NCI-H460 (cell line): ENCODE measurements around the gene NLRC5. TPM values are rescaled to one million over a fixed set of nuclear protein-coding genes. Genes with fewer than 3 reads are reported as not detected.

Experiments used
- DNase-seq: peaks from one replicate; pipeline ENCODE4 v3.0.0-alpha.2; 2016; ENCODE audit warnings: low read depth; ENCODE audit errors: extremely low read depth
- total RNA-seq: library from RNA; depleted of rRNA; stranded (reverse); fragments of >200 nt; shearing (Covaris generic); gene quantifications from 2 replicates; pipeline ENCODE4 v1.2.3, GENCODE V29; 2014

The NLRC5 gene
- total RNA-seq, 1 experiment from 2014 or later = 9.8 TPM

DNA sequence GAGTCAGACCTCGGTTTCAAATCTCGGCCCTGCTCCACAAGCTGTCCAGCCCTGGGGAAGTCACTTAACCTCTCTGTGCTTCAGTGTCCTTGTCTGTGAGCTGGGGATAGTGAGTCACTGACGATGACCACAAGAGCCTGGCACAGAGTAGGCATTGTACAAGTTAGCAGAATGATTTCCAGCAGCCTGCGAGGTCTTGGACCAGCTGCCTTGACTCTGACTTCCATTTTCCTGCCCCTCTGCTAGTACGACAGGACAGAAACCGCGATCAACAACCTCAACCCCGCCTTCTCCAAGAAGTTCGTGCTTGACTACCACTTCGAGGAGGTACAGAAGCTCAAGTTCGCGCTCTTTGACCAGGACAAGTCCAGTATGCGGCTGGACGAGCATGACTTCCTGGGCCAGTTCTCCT lies 123.7 kb downstream of the NLRC5 start:
- DNase-seq = no peak

- no peak for DNase-seq
Observed at GRCh38 chr16:57113664-57114063, 124.3 kb downstream of the NLRC5 start.

DNA sequence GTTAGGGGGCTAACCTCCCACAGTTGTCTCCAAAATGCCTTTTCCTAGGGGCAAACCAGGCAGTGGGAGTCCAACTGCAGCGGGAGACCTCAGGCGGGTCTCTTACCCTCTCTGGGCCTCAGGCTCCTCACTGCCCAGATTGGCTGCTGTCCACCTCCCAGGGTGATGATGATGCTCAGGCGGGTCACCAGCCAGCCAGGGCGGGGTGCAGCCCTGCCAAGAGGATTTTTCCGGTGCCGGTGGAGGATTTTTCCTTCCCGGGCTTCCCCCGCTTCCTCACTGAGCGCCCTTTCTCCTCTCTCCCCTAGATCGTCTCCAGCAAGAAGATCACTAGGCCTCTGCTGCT lies 125.8 kb downstream of the NLRC5 start:
- DNase-seq = no peak

DNA sequence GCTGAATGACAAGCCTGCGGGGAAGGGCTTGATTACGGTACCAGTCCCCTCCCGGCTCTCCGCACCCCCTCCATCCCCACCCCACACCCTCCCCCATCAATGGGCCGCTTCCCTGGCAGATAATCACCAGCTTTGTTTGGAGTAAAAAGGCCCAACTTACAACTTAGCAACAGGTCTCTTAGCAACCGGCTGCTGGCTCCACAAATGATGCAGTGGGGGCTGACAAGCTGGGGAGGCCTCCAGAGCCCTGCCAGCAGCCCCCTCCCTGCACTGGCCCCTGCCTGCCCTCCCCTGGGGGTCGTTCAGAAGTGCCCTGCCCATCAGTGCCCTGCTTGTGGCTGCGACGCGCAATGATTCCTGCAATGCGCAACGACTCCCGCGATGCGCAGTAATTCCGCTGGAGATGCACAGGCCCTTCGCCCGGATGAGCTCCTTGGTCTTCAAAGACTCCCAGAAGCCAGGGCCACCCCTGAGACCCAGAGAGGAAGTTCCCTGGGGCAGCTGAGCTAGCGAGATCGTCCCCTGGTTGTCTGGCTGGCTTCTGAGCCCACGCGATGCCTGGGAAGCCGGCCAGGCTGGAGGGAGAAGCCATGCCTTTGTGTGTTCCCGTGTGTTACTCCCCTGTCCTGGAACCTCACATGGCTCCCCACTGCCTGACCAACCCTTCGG lies 126.3 kb downstream of the NLRC5 start:
- no peak for DNase-seq

DNA sequence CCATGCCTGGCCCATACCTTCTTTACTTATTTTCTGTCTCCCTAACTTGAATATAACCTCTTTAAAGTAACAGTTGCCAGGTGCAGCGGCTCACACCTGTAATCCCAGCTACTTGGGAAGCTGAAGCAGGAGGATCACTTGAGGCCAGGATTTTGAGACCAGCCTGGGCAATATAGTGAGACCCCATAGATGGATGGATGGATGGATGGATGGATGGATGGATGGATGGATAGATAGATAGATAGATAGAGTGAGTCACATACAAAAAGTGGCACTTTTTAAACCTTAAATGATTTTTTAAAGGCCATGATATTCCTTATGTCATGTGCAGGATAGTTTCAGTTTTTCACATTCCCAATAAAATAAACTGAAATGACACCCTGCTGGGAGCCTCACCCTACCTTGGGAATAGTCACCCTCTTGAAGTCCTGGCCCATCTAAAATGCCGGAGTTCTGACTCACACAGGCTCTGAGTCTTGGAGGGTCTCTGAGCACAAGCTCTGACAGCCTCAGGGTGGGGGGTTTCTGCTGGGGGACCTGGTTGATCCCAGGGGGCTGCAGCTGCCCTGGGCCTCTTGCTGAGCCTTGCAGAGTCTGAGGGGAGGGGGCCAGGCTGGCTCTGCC lies 129.2 kb downstream of the NLRC5 start:
- no peak for DNase-seq

- DNase-seq = no peak
Observed at GRCh38 chr16:57123216-57123973, 134.0 kb downstream of the NLRC5 start.

- DNase-seq = no peak
Observed at GRCh38 chr16:57123974-57124674, 134.8 kb downstream of the NLRC5 start.

GRCh38 chr16:57125376-57125775 lies 136.0 kb downstream of the NLRC5 start:
- no peak for DNase-seq

GRCh38 chr16:57125969-57126368 lies 136.6 kb downstream of the NLRC5 start:
- no peak for DNase-seq

- no peak for DNase-seq
Observed at GRCh38 chr16:57126411-57126810, 137.1 kb downstream of the NLRC5 start.

- no peak for DNase-seq
Observed at GRCh38 chr16:57127037-57127763, 137.8 kb downstream of the NLRC5 start.

DNA sequence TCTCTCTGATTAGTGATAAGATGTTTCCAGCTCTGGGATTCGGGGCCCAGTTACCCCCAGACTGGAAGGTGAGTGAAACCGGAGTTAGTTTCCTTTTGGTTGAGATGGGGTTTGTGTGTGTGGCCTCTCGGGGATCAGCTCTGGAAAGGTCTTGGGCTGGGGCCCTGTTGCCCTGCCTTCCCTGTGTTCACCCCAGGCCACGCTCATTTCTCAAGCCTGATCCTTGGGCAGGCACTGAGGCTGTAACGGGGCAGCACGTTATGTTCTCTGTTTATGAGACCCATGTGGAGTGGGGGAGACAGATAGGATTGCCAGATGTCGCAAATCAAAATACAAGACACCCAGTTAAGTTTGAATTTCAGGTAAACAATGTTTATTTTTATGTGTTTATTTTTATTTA lies 138.5 kb downstream of the NLRC5 start:
- no peak for DNase-seq

DNA sequence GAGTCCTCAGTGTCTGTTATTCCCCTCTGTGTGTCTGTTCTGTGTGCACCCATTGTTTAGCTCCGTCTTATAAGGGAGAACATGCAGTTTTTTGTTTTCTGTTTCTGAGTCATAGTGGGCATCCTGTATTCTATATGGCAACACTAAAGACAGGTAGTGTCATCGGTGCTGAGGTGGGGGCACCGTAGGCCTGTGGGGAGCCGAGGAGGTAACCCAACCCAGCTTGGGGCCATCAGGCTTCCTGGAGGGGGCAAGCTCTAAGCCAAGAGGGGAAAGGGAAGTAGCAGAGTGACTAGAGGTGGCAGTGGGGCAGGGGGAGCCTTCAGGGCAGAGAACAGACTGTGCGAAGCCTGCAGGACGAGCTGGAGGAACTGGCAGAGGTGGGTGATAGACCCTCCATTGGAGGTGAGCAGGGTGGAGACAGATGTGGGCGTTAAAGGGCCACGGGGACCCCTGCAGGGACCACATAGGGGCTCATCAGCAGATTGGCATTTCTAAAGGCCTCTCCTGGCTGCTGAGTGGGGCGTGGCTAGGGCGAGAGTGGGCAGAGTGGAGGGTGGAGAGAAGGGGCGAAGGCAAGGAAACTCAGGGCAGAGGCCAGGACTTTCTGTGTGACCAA lies 139.5 kb downstream of the NLRC5 start:
- no peak for DNase-seq

DNA sequence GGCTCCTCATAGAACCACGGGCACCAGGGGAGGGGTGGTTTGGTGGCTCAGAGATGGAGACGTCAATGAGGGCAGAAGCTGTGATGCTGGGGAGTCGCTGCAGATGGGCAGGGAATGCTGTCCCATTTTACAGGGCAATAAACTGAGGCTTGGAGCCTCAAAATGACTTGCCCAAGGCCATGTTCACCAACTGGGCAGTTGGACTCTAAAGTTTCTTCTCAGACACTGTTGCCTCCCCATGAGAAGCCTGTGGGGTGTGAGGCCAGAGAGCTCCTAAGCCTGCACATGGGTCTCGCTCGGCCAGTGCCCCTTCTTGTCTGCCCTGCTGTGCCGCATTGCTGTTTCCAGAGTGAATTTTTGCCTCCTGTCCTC lies 141.6 kb downstream of the NLRC5 start:
- DNase-seq = no peak

GRCh38 chr16:57131351-57131970 lies 142.1 kb downstream of the NLRC5 start:
- DNase-seq = no peak

- no peak for DNase-seq
Observed at GRCh38 chr16:57132470-57132869, 143.1 kb downstream of the NLRC5 start.

DNA sequence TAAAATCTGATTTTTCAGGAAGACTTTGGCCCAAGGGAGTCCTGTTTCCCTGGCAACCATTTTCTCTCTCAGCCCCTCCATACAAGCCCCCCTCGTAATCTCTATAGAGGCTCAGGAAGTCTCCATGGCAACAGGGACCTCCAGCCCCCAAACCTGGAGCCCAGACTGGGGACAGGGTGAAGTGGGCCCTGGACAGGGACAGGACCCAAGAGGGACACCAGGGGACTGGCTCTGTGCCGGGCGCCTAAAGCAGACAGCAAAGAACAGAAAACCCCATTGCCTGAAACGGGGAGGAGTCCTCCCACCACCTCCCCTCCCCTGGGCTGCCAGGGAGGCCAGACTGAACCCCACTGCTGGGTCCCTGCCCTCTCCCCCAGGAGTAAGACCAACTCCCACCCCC lies 143.7 kb downstream of the NLRC5 start:
- no peak for DNase-seq
